ENCODE results near the gene PLEKHH1.
"Not testable (repeated sequence)": the region's sequence is repeated elsewhere in the genome, so short reads cannot be mapped to it uniquely, and the experiment has no call there.

The PLEKHH1 gene

GRCh38 chr14:67529947-67530935 lies 2.8 kb upstream of the PLEKHH1 start:
- DNase-seq (ENCODE audit: low read depth in 2 of 2), result no peak

DNA sequence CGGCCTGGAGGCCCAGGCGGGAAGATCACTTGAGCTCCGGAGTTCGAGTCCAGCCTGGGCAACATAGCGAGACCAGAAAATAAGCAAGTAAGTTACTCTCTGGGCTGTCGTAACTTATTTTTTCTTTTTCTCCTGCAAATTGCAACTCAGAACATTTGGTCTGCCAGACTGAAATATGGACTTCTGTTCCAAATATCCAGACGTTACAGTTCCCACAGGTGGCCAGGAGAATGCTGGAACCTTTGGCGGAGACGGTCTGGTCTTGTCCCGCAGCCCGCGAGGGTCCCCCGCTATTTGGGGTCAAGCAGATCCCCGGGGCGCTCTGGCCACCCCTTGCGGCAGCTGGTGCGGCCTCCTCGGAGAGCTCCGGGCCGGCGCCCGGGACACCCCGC lies 488 bp upstream of the PLEKHH1 start:
- no peak for DNase-seq (ENCODE audit: low read depth in 2 of 2)

DNA sequence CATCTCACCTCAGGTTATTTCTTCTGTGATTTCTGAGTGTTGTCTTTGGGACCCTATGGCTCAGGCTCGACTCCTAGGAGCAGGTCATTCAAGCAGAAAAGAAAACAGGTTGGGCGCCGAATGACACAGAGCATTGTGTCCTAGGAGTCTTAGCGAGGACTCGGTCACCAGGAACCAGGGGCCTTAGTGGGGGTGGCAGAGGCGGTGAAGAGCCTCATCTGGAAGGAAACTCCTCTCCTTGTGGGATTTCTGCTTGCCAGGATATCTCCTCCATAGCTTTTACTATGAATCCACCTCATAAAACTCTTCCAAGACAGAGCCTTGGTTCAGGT lies 630 bp downstream of the PLEKHH1 start:
- DNase-seq (ENCODE audit: low read depth in 2 of 2), result no peak

GRCh38 chr14:67536087-67536486 lies 3.0 kb downstream of the PLEKHH1 start:
- no peak for DNase-seq (ENCODE audit: low read depth in 2 of 2)

- no peak for DNase-seq (ENCODE audit: low read depth in 2 of 2)
Observed at GRCh38 chr14:67537736-67538135, 4.6 kb downstream of the PLEKHH1 start.

DNA sequence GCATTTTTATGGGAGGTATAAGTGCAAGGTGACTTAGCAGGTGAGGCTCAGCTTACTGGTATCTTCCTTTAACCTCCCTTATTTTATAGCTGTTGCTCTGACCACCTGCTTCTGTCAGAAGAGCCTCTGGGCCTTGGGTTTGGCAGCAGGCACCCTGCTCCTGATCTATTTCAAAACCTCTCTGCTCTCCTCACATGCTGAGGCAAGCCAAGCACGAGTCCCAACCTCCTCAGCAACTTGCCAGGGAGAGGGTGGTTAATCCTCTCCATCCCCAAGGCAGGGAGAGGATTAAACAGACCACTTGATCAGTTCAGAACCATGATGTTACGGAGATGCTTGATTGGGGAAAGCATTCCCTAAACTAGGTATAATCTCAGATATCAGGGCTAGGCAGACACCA lies 5.4 kb downstream of the PLEKHH1 start:
- no peak for DNase-seq (ENCODE audit: low read depth in 2 of 2)

DNA sequence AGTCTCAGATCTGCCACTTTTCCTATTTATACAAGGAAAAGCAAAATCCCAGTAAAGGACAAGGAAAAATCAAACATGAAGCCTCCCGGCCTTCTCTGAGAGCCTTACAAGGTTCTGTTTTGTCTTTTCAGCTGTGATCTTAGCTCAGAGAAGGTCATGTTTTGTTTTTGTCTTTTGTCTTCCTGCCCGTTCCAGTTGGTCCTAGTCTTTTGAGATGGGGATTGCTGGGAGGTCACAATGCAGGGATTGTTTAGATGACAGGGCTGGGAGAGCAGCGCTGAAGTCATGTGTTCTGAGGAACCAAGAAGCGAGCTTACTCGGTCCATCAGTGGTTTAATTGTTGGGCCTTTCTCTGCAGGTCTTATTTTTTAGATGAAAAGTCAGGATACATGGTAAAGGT lies 6.0 kb downstream of the PLEKHH1 start:
- DNase-seq (ENCODE audit: low read depth in 2 of 2), result no peak

DNA sequence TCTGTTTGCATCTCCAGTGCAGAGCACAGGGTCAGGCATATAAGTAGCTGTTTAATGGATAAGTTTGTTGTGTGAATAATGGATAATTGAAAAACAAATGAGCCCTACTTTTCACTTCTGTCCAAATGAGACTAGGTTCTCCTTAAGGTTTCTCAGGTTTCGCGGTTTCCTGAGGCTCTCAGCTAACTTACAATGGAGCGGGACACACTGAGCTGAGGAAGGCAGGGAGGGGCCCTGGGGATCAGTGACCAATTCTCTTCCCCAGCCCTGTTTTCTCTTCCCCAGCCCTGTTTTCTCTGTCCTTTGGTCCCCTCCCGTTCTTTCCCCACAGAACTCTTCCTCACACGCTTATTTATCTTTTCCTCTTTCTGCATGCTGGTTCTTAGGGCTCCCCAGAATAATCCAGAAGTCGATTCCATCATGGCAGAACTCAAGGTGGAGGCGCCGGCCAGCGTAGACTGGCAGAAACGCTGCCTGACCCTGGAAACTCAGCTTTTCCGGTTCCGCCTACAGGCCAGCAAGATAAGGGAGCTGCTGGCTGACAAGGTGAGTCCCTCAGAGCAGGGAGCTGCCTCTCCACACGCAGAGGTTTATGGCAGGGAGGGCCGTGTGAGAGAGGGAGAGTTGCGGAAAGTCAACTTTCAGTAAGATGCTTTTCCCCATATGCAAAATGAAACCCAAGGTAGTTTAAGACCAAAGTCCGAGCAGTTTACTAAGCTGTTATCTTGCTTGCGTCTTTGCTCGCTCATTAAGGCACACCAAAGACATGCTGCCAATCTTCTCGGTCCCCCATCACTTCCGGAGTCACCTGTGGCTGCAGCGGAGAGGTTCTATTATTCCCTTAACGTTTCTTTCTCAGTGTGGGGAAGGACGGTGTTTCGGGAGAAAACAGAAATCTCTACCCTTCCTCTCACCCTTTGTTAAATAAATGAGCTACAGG lies 8.6 kb downstream of the PLEKHH1 start:
- no peak for DNase-seq (ENCODE audit: low read depth in 2 of 2)

- DNase-seq (ENCODE audit: low read depth in 2 of 2), result not testable (repeated sequence)
Observed at GRCh38 chr14:67542620-67543019, 9.5 kb downstream of the PLEKHH1 start.

DNA sequence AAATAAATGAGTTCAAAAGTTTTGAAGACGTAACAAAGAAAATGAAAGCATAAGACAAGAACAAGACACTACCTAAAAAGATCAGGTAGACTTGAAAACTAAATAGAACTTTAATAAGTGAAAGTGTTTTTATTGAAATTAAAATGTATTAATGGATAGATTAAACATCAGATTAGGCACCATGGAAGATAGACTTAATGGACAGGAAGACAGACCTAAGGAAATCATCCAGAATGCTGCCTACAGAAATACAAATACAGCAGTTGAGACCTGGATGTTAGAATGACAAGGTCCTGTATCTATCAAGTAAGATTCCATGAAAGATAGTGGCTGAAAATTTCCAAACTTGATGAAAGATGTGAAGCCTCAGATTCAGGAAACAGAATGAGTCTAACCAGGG lies 11.5 kb downstream of the PLEKHH1 start:
- no peak for DNase-seq (ENCODE audit: low read depth in 2 of 2)

GRCh38 chr14:67547224-67547780 lies 14.2 kb downstream of the PLEKHH1 start:
- DNase-seq (ENCODE audit: low read depth in 2 of 2), result no peak

- DNase-seq (ENCODE audit: low read depth in 2 of 2), result no peak
Observed at GRCh38 chr14:67549734-67550133, 16.6 kb downstream of the PLEKHH1 start.

- no peak for DNase-seq (ENCODE audit: low read depth in 2 of 2)
Observed at GRCh38 chr14:67551123-67551522, 18.0 kb downstream of the PLEKHH1 start.

DNA sequence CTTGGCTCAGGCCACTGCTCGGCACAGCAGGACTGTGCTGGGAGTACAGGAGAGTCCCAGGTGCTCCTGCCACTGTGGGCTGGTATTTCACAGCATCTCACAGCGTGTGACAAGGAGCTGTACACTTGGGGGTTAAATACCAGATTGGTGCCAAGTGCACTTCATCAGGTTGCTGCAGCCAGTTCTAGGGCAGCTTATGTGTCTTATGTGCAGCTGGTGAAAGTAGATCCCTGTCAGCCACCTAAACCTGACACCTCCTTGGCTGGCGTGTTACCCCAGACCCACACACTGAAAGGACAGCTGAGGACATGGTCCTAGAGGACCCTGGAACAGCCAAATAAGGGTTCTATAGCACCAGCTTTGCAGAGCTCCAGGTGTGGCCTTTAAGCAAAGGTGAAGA lies 18.9 kb downstream of the PLEKHH1 start:
- no peak for DNase-seq (ENCODE audit: low read depth in 2 of 2)

DNA sequence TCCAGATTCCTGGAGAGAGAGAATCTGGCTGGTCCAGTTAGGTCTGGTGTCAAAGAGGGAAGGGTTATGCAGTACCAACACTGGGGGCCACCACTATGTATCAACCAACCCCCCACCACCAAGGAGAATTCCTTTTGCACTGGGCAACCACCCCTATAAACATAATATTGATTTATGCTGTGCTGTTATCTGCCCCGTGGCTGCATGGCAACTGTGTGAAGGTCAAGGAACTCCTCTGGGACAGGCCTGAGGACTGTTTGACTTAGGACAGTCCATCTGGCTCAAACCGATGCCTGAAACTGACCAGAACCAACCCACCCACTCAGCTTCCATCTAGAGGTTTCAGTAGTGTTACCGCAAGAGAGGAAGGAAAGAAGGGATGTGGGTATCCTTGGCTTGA lies 20.5 kb downstream of the PLEKHH1 start:
- no peak for DNase-seq (ENCODE audit: low read depth in 2 of 2)

GRCh38 chr14:67554341-67554740 lies 21.3 kb downstream of the PLEKHH1 start:
- DNase-seq (ENCODE audit: low read depth in 2 of 2), result no peak

DNA sequence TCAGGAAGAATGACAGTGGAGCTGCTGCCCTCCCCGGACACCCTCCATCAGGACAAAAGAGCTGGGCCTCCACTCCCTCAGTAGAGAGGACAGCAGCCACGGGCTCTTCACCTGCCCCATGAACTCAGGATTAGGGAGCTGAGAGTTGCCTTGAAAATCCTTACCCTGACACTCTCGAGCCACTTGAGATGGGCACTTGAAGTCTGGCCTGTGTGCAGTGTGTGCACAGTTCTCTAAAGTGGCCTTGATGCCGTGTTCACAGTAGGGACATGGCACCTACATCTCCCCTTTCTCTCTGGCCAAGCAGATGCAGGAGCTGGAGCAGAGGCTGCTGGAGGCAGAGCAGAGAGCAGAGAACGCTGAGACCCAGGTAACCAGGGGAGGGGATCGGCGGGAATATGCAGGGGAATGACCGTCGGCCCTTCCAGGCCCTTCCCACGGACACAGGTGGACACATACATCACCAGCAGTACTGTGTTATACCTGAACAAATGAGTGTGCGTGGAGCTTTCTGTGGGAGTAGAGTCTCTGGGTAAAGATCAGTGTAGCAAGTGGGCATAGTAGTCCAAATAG lies 22.5 kb downstream of the PLEKHH1 start:
- DNase-seq (ENCODE audit: low read depth in 2 of 2), result no peak

DNA sequence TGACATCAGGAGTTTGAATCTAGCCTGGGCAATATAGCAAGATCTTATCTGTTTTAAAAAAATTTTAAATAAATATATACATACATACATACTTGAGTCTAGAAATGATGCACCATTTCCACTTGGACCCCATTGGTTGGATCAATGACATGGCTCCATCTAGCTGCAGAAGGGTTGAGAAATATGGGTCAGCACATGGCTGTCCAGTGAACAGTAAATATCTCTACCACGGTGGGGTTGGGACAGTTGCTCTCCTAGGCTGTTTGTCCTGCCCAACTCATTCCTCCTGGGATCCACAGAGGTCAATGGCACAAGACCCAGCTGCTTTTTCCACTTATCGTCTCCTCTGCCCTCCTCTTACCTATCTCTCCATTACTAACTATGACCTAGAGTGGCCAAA lies 23.6 kb downstream of the PLEKHH1 start:
- DNase-seq (ENCODE audit: low read depth in 2 of 2), result no peak

DNA sequence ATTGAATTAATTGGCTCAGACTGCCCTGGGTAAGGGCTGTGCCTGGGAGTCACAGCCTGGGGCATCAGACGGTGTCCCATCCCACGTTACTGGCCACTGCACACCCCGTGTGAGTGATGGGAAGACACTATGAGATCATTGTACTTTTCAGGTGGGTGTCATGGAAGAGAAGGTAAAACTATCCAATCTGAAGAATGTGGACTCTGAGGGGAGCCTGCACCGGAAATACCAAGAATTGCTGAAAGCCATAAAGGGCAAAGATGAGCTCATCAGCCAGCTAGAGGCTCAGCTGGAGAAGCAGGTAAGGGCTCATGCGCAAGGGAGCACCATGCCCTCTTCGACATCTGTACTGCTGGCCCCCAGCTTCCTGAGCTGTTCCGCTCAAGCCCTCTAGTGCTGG lies 24.0 kb downstream of the PLEKHH1 start:
- DNase-seq (ENCODE audit: low read depth in 2 of 2), result no peak

GRCh38 chr14:67557656-67558055 lies 24.6 kb downstream of the PLEKHH1 start:
- no peak for DNase-seq (ENCODE audit: low read depth in 2 of 2)

GRCh38 chr14:67559639-67560038 lies 26.5 kb downstream of the PLEKHH1 start:
- DNase-seq (ENCODE audit: low read depth in 2 of 2), result no peak
